GM12873 (cell line): ENCODE results near the gene OR1I1.

ENCODE experiments used
- CTCF ChIP-seq: IDR thresholded peaks from 2 replicates; pipeline ENCODE4 v1.5.1; 2012; ENCODE audit warnings: low read depth, mild to moderate bottlenecking, moderate library complexity, low read length, control low read depth; ENCODE audit not compliant: insufficient read depth; ENCODE audit errors: missing control alignments

OR1I1 gene

DNA sequence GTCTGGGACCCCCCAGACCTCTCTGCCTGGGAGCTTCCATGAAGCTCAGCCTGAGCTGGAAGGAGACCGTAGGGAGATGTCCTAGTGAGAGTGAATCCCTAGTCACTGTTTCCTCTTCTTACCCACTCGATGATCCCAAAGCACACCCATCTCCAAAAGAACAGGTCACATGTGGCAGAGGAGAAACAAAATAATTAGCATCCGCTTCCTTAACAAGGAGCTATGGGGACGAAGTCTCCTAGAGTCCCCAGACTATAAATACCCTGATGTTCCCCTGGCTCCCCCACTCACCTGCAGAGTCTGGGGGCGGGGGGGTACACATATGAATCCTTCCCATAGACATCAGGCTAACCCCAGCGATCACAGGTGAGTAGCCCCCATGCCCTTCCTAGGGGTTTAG, at the start of gene OR1I1:
TSS of gene OR1I1 (plus strand) at position 301 of the 400 bp plus-strand sequence. CDS start 4,855 bp downstream, outside the sequence.
- TF ChIP-seq CTCF = no peak

- TF ChIP-seq CTCF = no peak
Measured at GRCh38 chr19:15035795-15036311, 46.2 kb upstream of the OR1I1 start.

GRCh38 chr19:15037586-15037985, 44.4 kb upstream of the OR1I1 start:
- no peak for TF ChIP-seq CTCF

DNA sequence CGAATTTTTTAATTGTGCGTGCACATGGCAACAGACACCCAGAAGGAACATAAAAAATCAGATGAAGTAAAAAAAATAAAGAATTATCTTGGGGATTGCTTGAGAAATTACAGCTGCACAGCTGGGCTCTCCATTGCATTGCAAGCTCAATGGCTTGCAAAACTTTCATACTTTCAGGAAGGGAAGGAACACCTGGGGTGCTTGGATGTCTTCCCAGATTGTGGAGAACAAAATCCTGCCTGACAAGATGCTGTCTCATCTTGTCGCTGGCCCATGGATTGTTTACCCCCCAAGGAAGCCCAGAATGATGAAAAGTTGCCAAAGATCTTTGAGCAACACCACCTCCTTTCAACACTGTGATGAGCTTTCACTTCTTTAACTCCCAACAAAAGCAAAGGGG, 43.7 kb upstream of the OR1I1 start:
- no peak for TF ChIP-seq CTCF

DNA sequence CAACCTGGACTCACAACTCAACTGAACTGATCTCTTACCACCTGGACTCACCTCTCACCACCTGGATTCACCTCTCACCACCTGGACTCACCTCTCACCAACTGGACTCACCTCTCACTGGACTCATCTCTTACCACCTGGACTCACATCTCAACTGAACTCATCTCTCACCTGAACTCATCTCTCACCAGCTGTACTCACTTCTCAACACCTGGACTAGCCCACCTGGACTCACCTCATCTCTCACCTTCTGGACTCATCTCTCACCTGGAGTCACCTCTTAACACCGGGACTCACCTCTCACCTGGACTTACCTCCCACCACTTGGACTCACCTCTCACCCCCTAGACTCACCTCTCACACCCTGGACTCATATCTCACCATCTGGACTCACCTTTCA, 40.0 kb upstream of the OR1I1 start:
- TF ChIP-seq CTCF = no peak

DNA sequence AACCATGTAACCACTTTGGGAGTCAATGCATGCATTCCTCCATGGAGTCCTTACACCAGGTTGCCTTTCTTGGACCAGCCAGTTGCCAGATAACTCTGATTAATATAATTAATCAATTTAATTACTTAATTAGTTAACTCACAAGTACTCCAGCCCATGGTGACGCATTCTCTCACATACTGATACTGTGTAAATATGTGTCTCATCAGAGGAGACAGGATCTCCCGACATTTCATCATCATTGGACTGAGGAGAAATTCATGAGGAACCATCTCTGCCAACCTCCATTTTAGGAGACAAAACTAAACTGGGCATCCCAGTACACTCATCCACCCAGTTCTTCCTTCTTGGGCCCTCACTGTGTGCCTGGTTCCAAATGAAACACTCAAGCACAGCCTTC, 39.2 kb upstream of the OR1I1 start:
- TF ChIP-seq CTCF = no peak

GRCh38 chr19:15045506-15045905, 36.5 kb upstream of the OR1I1 start:
- no peak for TF ChIP-seq CTCF
